ENCODE data around the gene SYT11.

DNA sequence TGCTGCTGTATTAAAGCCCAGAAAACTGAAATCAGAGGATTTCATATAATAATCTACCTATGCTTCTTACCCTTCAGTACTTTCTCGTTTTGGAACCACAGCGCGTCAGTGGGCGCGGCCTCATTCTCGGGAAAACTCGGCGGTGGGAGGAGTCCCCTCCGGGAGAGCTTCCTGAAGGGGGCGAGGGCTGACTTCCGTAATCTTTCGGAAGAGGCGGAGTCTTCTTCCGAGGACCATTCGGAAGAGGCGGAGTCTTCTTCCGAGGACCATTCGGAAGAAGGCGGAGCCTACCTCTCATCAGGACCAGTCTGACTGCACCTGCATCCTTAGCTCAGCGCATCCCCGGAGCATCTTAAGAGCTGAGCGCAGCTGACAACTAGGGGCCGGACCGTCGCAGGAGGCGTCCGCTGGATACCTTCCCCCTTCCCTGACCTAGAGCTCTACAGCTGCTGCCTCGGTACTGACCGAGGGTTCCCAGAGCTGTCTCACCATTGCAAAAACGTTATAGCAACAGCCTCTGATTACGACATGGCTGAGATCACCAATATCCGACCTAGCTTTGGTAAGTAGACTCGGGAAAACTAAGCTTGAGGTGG is at the start of gene SYT11:
- TF ChIP-seq CTCF (IDR thresholded peaks at IDR 0.05) (no peak), POLR2A (IDR thresholded peaks at IDR 0.05) (no peak)

Measured in thyroid gland (tissue), 4 donors.